ENCODE results near the gene ASAP2.

GRCh38 chr2:9405636-9406035, 199.0 kb downstream of the ASAP2 start:
- TF ChIP-seq EZH2 (IDR thresholded peaks at IDR 0.05) (no peak), POLR2AphosphoS5 (IDR thresholded peaks at IDR 0.05; ENCODE audit: borderline replicate concordance, low read depth, low read length) (no peak), FOXP2 (optimal IDR thresholded peaks at IDR 0.05; ENCODE audit: control extremely low read depth, extremely low read length, insufficient read depth) (no peak)

Data from SK-N-MC (cell line).